NCI-H460 (cell line): ENCODE data around the gene CREB3L1. TPM values are rescaled to one million over a fixed set of nuclear protein-coding genes. Genes with fewer than 3 reads are reported as not detected.

Experiments
- DNase-seq: peaks from one replicate; pipeline ENCODE4 v3.0.0-alpha.2; 2016; ENCODE audit warnings: low read depth; ENCODE audit errors: extremely low read depth
- total RNA-seq: library from RNA; depleted of rRNA; stranded (reverse); fragments of >200 nt; shearing (Covaris generic); gene quantifications from 2 replicates; pipeline ENCODE4 v1.2.3, GENCODE V29; 2014; rRNA removed

CREB3L1 gene
- total RNA-seq, 1 experiment from 2014 or later: 1.7 TPM

DNA sequence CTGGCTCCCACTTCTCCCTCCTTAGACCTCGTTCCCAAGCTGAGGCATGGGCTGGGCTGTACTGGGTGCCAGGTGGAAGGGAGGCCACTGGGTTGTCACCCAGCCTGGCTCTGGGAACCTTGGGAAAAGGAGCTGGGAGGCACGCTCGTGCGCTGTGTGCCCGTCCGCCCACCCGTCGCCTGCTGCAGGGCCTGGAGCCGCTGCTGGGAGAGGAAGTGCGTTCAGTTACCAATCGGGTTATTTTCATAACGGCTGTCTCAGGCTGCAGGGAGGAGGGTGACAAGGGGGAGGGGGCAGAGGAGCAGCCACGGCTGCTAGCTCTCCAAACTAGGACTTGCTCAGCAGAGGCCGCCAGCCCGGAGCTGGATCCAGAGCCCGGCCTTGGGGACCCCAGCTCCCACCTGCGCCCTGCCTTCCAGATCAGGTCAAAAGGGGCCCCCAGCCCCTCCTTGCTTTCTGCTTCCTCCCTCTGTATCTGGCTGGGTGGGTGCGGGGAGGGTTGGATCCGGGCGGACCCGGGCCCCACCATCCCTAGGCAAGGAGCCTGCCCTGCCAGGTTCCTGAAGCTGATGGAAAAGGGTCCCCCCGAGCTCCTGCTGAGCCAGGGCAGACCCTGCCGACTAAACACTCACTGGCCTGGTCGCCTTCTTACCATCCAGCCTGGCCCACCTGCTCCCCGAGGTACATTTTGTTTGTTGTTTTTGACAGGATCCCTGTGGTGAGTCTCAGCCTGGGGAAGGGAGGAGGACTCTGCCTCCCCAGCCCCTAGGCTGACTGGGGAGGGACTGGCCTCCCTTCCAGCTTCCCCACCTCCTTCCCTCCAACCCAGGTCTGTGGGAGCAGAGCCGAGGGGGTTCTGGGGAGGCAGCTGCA is 84.1 kb downstream of the CREB3L1 start:
- no peak for DNase-seq

DNA sequence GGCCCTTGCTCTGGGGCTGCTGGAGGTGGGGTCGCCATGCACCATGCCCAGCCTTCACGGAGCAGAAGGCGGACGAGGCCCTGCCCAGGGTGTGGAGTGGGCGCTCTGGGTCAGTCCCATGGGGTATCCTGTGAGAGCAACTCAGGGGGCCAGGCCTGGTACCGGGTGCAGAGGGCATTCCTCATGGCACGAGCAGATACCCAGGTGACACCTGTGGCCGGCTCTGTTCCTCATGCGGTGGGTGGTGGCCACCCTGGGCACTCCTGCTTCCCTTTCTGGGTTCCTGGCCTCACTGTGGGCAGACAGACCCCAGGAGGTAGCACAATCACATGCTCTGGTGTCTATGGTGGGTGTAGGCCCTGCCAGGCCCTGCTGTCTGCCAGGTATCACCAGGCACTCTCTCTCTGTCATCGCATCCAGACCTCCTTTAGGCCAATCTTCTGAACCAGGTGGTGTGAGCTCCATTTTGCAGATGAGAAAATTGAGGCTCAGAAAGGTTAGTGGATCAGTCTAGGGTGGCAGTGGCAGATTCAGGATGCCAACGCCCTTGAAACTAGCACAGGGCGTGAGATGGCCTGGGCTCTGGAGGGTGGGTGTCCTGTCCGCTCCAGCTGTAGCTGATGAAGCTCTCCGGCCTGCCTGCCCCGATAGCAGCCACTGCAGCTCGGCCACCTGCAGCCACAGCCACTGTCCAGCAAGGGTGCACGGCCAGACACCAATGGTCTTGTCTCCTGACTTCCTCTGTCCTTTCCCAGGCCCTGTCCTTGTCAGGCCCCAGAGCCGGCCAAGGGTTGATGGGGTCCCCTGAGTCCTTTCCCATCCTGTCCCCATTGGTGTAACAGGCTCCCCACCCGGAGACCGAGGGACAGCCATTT is 84.9 kb downstream of the CREB3L1 start:
- no peak for DNase-seq

GRCh38 chr11:46363031-46363407 is 85.6 kb downstream of the CREB3L1 start:
- no peak for DNase-seq

DNA sequence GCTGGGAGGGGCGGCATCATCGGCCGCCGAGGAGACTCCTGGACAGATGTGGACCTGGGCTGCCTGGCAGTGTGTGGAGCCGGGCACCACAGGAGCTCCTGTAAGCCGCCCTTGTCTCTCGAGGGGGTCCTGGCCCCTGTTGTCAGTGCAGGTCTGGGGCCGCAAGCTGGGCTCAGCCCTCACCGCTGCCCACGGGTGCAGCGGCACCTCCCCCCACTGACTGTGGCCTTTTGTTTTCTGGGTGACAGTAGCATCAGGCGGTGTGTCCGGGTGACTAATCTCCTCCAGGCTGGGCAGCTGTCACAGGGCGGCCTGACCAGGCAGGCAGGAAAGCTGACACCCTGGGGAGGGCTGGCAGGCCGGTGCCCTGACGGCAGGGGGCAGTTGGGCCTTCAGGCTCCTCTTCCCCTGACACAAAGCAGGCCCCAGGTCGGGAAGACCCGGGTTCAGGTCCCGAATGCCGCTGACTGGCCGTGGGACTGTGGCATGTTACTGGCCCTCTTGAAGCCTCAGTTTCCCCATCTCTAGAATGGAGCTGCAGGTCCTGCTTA is 86.1 kb downstream of the CREB3L1 start:
- no peak for DNase-seq

GRCh38 chr11:46364056-46364455 is 86.6 kb downstream of the CREB3L1 start:
- no peak for DNase-seq

GRCh38 chr11:46364791-46365190 is 87.3 kb downstream of the CREB3L1 start:
- DNase-seq: no peak

DNA sequence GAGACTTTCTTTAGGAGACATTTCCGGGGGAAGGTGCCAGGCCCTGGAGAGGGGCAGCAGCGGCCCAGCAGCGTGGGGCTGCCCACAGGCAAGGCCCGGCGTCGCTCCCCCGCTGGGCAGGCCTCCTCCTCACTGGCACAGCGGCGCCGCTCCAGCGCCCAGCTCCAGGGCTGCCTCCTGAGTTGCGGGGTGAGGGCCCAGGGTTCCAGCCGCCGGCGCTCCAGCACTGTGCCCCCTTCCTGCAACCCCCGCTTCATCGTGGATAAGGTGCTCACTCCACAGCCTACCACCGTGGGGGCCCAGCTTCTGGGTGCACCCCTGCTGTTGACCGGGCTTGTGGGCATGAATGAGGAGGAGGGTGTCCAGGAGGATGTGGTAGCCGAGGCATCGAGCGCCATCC is 88.8 kb downstream of the CREB3L1 start:
- DNase-seq: no peak

DNA sequence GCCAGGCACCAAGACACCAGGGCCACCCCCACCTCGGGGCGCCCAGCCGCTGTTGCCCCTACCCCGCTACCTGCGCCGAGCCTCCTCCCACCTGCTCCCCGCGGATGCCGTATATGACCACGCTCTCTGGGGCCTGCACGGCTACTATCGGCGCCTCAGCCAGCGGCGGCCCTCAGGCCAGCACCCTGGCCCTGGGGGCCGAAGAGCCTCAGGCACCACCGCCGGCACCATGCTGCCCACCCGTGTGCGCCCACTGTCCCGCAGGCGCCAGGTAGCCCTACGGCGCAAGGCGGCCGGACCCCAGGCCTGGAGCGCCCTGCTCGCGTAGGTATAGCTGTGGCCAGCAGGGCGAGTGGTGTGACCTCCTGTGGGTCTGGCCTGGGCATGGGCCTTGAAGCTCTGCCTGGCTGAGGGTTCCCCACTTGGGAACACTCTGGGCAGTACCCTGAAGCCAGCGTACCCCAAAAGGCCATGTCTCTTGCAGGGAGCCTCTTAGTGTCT is 89.2 kb downstream of the CREB3L1 start:
- DNase-seq: no peak

DNA sequence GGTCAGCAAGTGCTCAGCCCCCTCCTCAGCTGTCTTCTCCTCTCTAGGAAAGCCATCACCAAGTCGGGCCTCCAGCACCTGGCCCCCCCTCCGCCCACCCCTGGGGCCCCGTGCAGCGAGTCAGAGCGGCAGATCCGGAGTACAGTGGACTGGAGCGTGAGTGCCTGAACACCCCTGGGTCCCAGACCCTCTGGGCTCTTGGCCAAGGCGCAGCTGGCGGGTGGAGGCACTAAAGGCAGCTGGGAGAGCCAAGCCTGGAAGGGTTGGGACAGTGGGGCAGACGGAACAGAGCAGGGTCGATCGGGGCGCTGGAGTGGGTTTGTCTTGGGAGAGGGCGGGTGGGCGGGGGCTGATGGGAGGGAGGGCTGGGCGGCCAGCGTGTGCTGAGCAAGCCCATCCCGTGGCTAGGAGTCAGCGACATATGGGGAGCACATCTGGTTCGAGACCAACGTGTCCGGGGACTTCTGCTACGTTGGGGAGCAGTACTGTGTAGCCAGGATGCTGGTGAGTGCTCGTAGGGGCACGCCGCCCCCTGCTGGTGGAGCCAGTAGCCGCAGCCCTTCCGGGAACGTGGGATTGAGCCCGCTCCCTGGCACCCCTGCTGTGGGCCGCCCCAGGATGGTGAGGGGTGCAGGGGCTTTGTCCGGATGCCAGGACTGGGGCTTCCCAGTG is 89.9 kb downstream of the CREB3L1 start:
- DNase-seq: no peak

GRCh38 chr11:46367916-46368267 is 90.4 kb downstream of the CREB3L1 start:
- no peak for DNase-seq

- no peak for DNase-seq
These were observed 92.1 kb downstream of the CREB3L1 start for GRCh38 chr11:46369458-46370152.

- DNase-seq: no peak
These were observed 92.8 kb downstream of the CREB3L1 start for GRCh38 chr11:46370253-46370652.

Other genes starting within 250 kb of the CREB3L1 start
- gene PHF21A, start 156.2 kb upstream of the CREB3L1 start, total RNA-seq: 12.6 and 16.1 TPM in 2 replicates
- 14.8 and 17.3 TPM in 2 replicates for gene DGKZ, start 69.8 kb downstream of the CREB3L1 start, total RNA-seq
- 22.1 and 25.3 TPM in 2 replicates for gene MDK, start 104.0 kb downstream of the CREB3L1 start, total RNA-seq
- gene CHRM4, start 114.1 kb downstream of the CREB3L1 start, total RNA-seq: not detected in 2 replicates